GM23338 (cell line): ENCODE measurements around the gene WDR76. TPM values are rescaled to one million over a fixed set of nuclear protein-coding genes. Genes with fewer than 3 reads are reported as not detected.

Experiments
- ETS1 ChIP-seq: IDR thresholded peaks from 2 replicates; pipeline ENCODE4 v1.6.1; 2016; ENCODE audit warnings: antibody characterized with exemption
- EZH2phosphoT487 ChIP-seq: fragments of 200-600 bp; sonication (generic); IDR thresholded peaks from one replicate; pipeline ENCODE4 v1.8.1; 2018; ENCODE audit warnings: antibody characterized with exemption; ENCODE audit not compliant: unreplicated experiment
- NANOG ChIP-seq: IDR thresholded peaks from 2 replicates; pipeline ENCODE4 v1.6.1; 2016; ENCODE audit warnings: antibody characterized with exemption, borderline replicate concordance
- REST ChIP-seq: IDR thresholded peaks from one replicate; pipeline ENCODE4 v1.6.1; 2018; ENCODE audit warnings: antibody characterized with exemption; ENCODE audit not compliant: unreplicated experiment
- STAT1 ChIP-seq: IDR thresholded peaks from one replicate; pipeline ENCODE4 v1.6.1; 2016; ENCODE audit warnings: antibody characterized with exemption; ENCODE audit not compliant: unreplicated experiment
- ZNF114 ChIP-seq: fragments of 250-450 bp; sonication (Bioruptor Pico); IDR thresholded peaks from 2 replicates; pipeline ENCODE4 v1.5.0; 2020; ENCODE audit warnings: mild to moderate bottlenecking, moderate library complexity
- ZNF462 ChIP-seq: fragments of 250-450 bp; sonication (Bioruptor Pico); IDR thresholded peaks from 2 replicates; pipeline ENCODE4 v1.5.0; 2020; ENCODE audit warnings: mild to moderate bottlenecking, moderate library complexity
- polyA plus RNA-seq: library from polyadenylated mRNA; unstranded; fragments of >200 nt; fragmentation: Nextera tagmentation; extraction: Ambion mirVana; gene quantifications from 2 replicates; pipeline ENCODE4 v1.2.1, GENCODE V29; 2016
- total RNA-seq: library from RNA; depleted of rRNA; stranded (reverse); fragments of >200 nt; shearing (Covaris generic); gene quantifications from 2 replicates; pipeline ENCODE4 v1.2.3, GENCODE V29; 2014

The WDR76 gene
- total and polyA plus RNA-seq, 2 experiments from 2014 or later, result 9.7 to 17.8 TPM

GRCh38 chr15:43796566-43796965, 30.2 kb upstream of the WDR76 start (continued):
- TF ChIP-seq ZNF462 (CRISPR knock-in tag) (no peak), ZNF114 (CRISPR knock-in tag) (no peak), ETS1 (no peak), EZH2phosphoT487 (no peak), STAT1 (no peak), REST (no peak), NANOG (no peak)
